NCI-H82 treated with DMSO at 0.1 percent for 48 hours (cell line): ENCODE measurements around the gene WDR59.
"Not testable (repeated sequence)": the region's sequence is repeated elsewhere in the genome, so short reads cannot be mapped to it uniquely, and the experiment has no call there.

Source experiments
- DNase-seq: peaks from one replicate; lab custom pipeline; 2025; ENCODE audit not compliant: unreplicated experiment; lab: John Stamatoyannopoulos, UW

The WDR59 gene

DNA sequence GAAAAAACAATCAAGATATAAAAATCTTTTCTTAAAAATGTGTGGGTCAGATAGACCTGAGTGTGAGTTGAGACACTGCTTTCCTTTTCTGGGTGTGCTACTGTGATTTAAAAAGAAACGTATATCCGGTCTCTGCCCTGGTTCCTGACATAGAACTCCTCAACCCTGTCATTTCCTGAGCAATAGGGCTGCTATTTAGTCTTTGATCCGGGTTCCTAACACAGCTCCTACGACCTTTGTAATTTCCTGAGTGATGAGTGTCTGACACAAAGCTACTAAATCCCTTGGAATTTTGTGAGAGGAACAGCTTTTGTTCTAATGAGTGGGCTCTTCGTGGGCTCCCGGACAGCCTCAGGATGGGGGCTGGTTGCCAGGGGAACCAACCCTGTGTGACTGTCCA lies 116.4 kb downstream of the WDR59 start:
- DNase-seq = no peak

DNA sequence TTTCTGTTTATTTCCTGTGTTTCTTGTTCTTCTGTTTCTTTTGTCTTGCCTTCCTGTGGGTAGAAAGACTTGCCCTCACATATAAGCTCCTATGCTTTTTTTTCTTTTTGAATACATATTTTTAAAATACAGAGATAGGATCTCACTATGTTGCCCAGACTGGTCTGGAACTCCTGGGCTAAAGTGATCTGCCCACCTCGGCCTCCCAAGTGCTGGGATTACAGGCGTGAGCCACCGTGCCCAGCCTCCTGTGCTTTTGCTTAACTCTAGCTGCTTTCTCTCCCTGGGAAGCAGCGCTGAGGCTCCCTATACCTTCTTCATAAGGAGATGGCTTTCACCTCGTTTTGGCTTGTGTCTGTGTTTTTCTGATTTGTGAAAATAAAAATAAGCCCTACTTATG lies 116.9 kb downstream of the WDR59 start:
- DNase-seq = no peak

DNA sequence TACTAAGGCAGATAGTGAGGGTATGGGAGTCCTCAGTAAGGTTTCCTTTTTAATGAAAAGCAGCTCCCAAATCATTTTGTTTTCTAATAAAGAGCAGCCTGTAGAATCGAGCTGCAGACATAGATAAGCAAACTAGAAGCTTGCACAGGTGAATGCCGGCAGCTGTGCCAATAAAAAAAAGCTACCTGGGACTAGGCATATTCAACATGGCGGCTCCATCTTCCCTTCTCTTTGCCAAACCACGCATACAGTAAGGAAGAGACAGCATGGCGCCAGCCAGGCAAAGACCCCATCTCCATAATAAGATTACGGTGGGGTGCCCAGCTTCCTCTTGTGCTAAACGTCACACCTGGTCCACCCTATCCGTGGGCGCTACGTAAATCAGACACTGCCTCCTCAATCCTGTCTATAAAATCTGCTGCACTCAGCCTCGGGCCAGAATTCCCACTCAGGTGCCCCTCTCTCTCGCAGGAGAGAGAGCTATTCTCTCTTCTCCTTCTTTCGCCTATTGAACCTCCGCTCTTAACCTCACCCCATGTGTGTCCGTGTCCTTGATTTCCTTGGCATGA lies 117.6 kb downstream of the WDR59 start:
- DNase-seq = peak; percentile 45

DNA sequence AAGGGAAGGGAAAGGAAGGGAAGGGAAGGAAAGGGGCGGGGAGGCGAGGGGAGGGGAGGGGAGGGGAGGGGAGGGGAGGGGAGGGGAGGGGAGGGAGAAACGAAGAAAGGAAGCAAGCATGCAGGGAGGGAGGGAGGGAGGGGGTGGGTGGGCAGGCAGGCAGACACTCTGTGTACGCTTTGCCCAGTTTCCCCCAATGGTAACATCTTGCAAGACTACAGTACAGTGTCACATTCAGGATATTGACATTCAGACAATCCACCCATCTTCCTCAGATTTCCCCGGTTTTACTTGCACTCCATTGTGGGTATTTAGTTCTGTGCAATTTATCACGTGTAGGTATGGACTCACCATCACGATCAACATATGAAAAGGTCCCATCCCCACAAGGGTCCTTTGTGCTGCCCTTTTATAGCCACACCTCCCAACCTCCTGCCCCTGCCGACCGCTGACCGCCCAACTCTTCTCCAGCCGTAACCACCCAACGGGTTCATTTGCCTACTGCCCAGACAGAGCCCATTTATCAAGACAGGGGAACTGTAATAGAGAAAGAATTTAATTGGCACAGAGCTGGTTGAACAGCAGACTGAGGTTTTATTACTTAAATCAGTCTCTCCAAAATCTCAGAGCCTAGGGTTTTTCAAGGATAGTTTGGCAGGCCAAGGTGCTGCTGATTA lies 118.9 kb downstream of the WDR59 start:
- no peak for DNase-seq

DNA sequence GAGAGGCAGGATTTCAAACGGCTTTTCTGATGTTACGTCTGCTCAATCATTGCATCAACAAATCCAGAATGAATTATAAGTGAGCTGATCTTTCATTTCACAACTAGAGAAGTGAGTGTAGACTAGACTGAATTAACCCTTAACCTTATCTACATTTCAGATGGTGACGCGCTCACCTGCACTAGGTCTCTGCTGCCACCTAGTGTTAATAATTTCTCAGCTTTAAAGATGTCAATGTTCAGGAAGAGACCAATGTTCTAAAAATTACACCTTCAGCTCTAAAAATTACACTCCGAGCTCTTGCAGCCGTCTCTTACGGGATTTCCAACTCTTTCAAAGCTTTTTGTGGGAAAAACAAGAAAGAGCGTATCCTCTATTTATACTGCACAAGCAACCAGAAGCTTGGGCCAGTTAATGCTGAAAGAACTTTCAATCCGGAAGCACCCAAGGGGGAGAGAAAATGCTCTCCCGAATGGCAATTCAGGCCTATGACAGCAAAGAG lies 122.1 kb downstream of the WDR59 start:
- DNase-seq = peak; percentile 5

DNA sequence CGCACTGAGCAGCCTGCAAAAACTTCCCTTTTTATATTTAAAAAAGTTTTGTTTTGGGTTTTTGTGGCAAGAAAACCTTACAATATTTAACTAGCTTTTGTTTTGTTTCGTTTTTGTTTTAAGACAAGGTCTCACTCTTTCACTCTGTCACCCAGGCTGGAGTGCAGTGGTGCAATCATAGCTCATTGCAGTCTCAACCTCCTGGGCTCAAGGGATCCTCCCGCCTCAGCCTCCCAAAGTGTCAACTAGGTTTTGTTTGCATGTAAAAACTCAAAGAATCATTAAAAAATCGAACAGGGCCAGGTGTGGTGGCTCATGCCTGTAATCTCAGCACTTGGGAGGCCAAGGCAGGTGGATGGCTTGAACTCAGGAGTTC lies 132.4 kb downstream of the WDR59 start:
- DNase-seq = no peak

DNA sequence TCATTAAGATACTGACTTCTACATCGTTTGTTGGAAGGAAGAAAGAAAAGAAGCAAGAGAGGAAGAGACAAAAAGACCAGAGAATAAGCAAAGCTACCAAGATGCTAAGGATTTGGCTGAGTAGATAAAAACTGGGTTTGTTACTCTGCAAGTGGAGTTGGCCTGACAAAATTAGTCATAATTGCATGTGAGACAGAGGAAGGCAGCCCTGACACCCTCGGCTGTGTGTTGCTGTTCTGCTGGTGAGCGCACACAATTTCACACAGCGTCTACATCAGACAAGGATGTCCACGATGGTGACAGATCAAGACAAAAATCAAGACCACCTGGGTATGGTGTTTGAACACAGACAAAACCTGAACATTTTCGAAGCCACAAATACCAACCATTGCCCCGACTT lies 134.9 kb downstream of the WDR59 start:
- no peak for DNase-seq

DNA sequence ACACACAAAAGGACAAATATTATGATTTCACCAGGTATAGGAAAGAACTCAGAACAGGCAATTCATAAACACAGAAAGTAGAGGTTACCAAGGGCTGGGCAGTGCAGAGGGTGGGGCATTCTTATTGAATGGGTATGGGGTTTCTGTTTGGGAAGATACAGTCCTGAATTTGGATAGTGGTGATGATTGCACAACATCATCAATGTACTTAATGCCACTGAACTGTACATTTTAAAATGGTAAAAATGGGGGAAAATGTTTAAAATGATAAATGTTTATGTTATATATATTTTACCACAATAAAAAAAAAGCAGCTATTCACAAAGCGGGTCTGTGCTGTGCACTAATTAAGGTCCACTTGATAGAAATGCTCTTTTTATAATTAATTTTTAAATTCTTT lies 137.7 kb downstream of the WDR59 start:
- DNase-seq = no peak

DNA sequence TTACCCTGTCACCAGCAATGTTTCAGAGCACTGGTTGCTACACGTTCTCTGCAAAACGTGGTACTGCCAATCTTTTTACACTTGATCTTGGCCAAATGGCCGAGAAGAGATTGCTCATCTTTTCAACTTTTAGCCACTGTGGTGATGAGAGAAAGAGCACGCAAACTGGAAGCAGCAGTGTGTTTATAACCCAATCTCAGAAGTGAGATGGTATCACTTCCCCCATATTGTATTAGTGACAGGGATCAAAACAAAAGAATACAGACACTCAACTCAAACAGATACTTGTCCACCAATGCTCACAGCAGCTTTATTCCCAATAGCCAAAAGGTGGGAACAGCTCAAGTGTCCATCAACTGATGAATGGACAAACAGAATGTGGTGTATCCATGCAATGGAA lies 138.2 kb downstream of the WDR59 start:
- no peak for DNase-seq

DNA sequence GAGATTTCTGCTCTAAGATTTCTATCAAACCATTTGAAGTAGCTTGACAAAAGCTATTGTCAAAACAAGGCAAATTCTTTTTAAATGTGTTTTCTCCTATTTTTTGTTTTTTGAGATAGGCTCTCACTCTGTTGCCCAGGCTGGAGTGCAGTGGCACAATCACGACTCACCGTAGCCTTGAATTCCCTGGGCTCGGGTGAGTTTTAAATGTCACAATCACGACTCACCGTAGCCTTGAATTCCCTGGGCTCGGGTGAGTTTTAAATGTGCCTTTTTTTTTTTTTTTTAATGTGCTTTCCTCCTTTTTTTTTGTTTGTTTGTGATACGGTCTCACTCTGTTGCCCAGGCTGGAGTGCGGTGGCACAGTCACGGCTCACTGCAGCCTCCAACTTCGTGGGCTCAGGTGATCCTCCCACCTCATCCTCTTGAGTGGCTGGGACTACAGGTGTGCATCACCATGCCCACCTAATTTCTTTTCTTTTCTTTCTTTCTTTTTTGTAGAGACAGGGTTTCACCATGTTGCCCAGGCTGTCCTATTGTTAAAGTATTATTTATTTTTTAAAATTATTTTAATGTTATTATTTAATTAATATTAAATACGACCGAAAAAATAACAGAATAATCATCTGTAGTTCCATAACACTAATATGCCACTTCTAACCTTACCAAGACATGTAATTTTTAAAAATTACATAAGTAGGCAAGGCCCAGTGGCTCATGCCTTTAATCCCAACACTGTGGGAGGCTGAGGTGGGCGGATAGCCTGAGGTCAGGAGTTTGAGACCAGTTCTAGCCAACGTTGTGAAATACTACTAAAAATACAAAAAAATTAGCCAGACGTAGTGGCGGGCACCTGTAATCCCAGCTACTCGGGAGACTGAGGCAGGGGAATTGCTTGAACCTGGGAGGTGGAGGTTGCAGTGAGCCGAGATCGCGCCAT lies 140.6 kb downstream of the WDR59 start:
- no peak for DNase-seq

DNA sequence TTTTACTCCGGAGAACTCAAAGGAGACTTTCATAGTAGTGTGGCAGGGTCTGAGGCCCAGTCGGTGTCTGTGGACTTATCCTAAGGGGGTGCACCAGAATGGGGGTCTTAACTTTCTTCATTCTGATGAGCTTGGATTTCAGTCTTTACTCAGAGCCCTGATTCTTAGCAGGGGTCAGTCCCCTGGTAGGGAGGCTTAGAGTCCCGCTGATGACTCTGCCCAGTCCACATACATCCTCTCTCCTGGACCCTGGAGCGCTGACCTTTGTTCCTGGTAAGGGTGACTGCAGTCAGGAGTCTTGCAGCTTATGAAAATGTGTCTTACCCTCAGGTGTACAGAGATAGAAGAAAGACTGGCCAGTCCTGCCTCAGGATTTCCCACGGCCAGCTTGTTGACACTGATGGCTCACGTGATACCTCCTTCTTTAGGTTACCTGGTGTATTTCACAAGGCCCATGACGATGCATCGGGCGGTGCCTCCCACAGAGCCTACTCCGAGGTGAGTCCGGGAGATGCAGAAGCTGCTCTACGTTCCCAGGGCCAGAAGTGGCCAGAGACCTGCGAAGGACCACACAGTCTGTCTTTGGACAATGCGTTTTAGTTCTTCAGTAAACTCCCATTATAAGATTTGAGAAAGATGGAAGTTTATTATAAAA lies 141.4 kb downstream of the WDR59 start:
- DNase-seq = not testable (repeated sequence)

DNA sequence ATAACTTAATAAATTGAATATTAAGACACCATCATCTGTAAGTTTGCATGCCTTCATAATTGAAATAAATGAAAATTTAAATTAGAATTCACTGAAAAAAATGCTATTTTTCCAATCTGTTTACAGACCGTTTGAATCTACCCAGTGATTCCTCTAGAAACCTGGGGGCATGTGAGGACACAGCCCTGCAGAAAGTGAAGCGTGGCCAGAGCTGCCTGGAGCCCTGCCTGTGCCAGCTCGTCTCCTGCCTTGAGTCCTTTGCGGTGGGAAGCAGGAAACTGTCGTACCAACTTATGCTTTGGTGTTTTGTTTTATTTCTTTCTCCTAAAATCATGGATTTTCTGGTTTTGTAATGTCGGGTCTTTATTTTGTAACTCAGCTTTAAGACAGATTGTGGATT lies 142.5 kb downstream of the WDR59 start:
- DNase-seq = no peak

DNA sequence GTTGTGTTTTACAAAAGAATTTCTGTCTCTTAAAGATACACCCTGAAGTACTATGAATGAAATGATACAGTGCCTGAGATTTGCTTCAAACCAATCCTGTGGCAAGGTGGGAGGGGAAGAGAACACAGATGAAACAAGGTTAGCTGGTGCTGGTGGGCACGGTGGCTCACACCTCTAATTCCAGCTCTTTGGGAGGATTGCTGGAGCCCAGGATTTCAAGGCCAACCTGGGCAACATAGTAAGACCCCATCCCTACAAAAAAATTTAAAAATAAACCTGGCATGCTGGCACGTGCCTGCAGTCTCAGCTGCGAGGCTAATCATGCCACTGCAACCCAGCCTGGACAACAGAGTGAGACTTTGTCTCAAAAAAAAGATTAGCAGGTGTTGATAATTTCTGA lies 143.0 kb downstream of the WDR59 start:
- DNase-seq = no peak

DNA sequence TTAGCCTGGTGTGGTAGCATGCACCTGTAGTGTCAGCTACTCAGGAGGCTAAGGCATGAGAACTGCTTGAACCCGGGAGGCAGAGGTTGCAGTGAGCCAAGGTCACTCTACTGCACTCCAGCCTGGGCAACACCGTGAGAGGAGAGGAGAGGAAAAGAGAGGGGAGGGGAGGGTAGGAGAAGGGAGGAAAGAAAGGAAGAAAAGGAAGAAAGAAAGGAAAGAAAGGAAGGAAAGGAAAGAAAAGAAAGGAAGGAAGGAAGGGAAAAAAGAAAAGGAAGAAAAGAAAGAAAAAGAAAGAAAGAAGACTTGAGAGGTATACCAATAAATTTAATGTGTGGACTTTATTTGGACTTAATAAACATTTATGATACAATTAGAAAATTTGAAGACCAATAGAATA lies 143.5 kb downstream of the WDR59 start:
- no peak for DNase-seq

DNA sequence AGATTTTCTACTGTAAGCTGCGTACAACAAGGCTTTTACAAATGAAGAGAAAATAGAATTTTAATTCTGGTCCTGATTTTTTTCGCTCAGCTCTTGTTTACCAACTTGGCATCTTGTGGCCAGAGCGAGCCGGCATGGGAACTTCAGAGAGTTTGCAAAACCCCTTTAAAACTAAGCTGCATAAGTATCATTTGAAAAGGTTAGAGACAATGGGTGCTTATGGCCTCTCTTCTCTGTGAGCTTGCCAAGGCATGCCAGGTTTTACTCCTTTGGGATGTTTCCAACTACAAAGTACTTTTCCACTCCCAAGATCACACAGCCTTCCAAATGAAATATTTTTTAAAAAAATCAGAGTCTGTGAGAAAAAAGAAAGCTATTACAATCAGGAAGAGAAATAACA lies 147.9 kb downstream of the WDR59 start:
- DNase-seq = no peak

DNA sequence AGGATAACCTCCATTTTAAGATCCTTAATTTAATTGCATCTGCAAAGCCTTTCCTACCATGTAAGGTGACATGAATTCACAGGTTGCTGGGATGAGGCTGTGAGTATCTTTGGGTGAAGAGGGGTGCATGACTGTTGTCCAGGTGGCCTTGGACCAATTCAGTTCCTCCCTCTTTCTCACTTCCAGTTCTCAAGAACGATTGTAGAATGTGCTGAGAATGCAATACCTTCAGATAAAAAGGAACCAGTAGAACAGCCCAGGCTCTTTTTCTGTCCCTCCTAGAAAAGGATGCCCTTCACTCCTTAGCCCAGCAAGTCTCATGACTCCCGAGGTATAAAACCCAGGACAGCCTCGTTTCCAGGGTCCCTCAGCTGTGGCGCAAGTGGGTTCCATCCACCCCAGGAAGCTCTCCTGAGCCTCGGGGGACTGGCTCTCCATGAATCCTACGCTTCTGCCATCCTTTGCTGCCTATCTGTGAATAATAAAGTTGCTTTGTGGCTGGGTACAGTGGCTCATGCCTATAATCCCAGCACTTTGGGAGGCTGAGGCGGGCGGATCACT lies 148.7 kb downstream of the WDR59 start:
- no peak for DNase-seq

DNA sequence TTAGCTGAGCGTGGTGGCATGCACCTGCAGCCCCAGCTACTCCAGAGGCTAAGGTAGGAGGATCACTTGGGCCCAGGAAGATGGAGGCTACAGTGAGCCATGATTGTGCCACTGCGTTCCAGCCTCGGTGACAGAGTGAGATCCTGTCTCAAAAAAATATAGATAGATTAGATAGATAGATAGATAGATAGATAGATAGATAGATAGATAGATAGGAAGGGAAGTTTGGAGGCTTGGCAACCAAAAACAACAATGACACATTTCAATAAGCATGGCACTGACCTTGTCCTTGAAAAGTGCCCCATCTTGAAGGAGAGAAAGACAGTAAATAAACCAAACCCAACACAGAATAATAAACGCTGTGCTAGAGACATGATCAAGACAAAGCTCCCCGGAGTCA lies 152.7 kb downstream of the WDR59 start:
- DNase-seq = no peak

DNA sequence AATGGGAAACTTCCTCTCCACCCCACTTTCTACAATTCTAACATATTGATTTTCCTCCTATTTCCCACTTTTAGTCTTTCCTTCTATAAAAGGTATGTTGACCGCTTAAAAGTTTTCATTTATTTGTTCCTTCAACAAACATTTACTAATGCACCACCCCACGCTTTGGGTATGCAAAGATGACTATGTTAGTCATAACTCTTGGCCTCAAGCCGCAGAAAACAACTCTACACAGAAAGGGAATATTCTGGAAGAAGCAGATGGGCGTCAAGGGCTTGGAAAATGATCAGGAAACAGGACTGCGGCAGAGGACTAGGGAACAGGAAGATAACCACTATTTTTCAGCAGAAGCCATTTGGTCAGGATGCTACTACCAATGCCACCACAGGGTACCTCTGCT lies 153.5 kb downstream of the WDR59 start:
- no peak for DNase-seq

DNA sequence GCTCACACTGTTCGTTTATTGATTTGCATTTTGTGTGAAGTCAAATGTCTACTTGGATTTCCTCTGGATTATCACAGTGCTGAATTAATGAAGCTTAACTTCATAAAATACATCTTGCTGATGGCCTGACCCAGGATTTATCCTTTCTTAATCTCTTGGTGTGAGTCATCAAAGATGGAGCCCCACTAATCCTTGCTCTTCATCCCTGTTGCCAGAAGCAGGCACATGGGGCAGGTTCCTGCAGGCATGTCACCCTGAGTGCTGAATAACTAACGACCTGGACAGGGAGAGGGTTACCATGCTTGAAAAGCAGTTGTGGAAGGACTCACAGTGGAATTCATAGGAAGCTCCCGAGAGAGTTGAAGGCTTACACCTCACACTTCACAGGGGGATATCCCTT lies 154.3 kb downstream of the WDR59 start:
- peak; percentile 82 for DNase-seq

DNA sequence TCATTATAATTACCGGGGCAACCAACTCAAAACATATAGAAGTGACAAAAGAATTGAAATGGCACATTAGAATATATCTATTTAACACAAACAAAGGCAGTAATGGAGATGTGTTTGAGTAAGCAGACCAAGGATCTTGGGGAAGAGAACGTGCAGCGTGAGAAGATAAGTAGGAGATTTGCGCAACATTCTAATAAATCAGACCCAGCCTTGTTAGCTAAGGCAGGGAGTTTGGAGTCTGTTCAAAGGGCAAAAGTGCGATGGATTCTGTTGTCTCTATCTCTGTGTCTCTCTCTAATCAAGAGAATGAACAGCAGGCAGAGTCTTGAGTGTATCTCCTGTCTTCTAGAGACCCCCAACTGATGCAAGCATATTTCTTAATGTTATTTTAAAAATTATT lies 155.3 kb downstream of the WDR59 start:
- DNase-seq = no peak

DNA sequence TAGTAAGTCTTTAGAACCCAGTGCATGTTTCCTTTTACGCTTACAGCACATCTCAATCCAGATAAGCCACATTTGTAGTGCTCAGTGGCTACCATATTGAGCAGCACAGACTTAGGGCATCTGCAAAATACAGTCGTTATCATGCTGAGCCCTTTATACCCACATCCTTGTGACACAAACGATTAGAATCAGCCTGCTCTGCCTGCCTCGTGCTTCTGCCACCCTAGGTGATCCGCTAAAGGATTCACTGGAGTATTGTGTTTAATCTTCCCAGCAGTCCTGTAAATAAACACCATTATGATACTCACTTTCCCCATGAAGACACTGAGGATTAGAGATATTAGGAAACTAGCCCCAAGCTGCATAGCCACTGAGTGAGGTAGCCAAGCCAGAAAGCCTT lies 159.0 kb downstream of the WDR59 start:
- peak; percentile 48 for DNase-seq
